ENCODE measurements around the gene ALPK1.

DNA sequence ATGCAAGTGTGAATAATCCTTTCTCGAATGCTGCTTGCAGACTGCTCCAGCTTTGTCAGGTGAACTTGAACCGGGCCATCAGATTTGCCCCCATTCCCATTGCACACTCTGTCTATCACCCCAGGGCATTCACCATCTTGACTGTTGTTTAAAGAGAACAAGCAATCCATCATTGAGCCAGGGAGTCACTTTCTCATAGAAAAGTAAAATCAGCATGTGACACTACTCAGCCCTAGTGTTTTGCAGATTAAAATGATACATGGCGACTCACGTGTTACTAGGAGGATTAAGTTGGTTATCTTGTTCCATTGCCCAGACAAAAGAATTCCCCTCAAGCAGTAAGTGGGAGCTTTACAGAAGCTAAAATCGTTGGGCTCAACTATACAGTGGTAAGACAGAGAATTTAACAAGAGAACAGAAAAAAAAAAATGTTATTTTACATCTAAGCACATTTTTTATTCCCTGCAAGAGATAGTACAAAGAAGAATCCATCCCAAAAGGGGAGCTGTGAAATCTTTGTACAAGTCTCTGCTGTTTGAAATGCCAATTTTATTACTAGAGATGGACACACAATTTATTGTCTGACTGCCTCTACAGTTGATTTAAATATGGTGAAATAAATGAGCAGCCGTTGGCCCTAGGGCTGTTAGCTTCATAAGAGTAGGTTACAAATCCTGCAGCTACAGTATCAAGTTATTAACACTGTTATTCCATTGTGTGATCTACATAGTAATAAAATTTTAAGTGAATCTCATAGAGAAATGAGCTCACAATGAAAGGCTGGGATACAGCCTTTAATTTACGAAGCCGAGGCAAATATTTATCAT, 151.3 kb downstream of the ALPK1 start:
- TF ChIP-seq POLR2A (IDR thresholded peaks at IDR 0.05; ENCODE audit: low read depth, low read length) (no peak), POLR2AphosphoS5 (IDR thresholded peaks at IDR 0.05; ENCODE audit: low read depth, low read length) (no peak)
